NK-92 (cell line): ENCODE results near the gene SPPL2B.
"Not testable (repeated sequence)": the region's sequence is repeated elsewhere in the genome, so short reads cannot be mapped to it uniquely, and the experiment has no call there.

Experiments
- DNase-seq: peaks from one replicate; lab custom pipeline; 2025; ENCODE audit not compliant: unreplicated experiment; lab: John Stamatoyannopoulos, UW

Gene SPPL2B

GRCh38 chr19:2336528-2337328 is 8.2 kb downstream of the SPPL2B start:
- no peak for DNase-seq

GRCh38 chr19:2337329-2337707 is 8.8 kb downstream of the SPPL2B start:
- DNase-seq = no peak

- DNase-seq = no peak
Measured at GRCh38 chr19:2338055-2338615, 9.7 kb downstream of the SPPL2B start.

GRCh38 chr19:2338751-2339643 is 10.5 kb downstream of the SPPL2B start:
- DNase-seq = no peak

GRCh38 chr19:2339644-2340310 is 11.3 kb downstream of the SPPL2B start:
- DNase-seq = no peak

GRCh38 chr19:2340496-2341243 is 12.2 kb downstream of the SPPL2B start:
- no peak for DNase-seq

- no peak for DNase-seq
Measured at GRCh38 chr19:2341244-2341751, 12.8 kb downstream of the SPPL2B start.

GRCh38 chr19:2341982-2342381 is 13.5 kb downstream of the SPPL2B start:
- DNase-seq = no peak

- no peak for DNase-seq
Measured at GRCh38 chr19:2342656-2343288, 14.3 kb downstream of the SPPL2B start.

- no peak for DNase-seq
Measured at GRCh38 chr19:2343289-2343982, 15.0 kb downstream of the SPPL2B start.

GRCh38 chr19:2344381-2344870 is 15.9 kb downstream of the SPPL2B start:
- DNase-seq = no peak

GRCh38 chr19:2345076-2345475 is 16.6 kb downstream of the SPPL2B start:
- no peak for DNase-seq

- no peak for DNase-seq
Measured at GRCh38 chr19:2345794-2346663, 17.5 kb downstream of the SPPL2B start.

- DNase-seq = not testable (repeated sequence)
Measured at GRCh38 chr19:2349818-2350217, 21.3 kb downstream of the SPPL2B start.

- DNase-seq = no peak
Measured at GRCh38 chr19:2350656-2351055, 22.2 kb downstream of the SPPL2B start.

GRCh38 chr19:2351591-2351990 is 23.1 kb downstream of the SPPL2B start:
- no peak for DNase-seq

GRCh38 chr19:2352121-2352520 is 23.6 kb downstream of the SPPL2B start:
- no peak for DNase-seq
